GM12878 (cell line): Measurements from ENCODE around the gene FOXP1. TPM values are rescaled to one million over a fixed set of nuclear protein-coding genes. Genes with fewer than 3 reads are reported as not detected.
"Not testable (repeated sequence)": the region's sequence is repeated elsewhere in the genome, so short reads cannot be mapped to it uniquely, and the experiment has no call there.

ENCODE experiments used
- ATAC-seq: fragments of 200-7000 bp; cut with Tn5 transposase; 3 replicates; pipeline ENCODE4 v1.9.1; 2020; ENCODE audit warnings: mild to moderate bottlenecking, moderate library complexity
- BruUV-seq: library from RNA; stranded (reverse); fragments of 400-500 nt; replicated peaks from 2 replicates; lab custom pipeline; 2021; lab: Mats Ljungman, UMichigan
- CTCF ChIA-PET: fragments of 300-600 bp; sonication (Branson Sonifier 250); formaldehyde crosslinking; extraction: SDS; loops from one replicate; lab custom pipeline; 2021; ENCODE audit warnings: inconsistent platforms; lab: Yijun Ruan, JAX
- POLR2A ChIA-PET: fragments of 350-600 bp; formaldehyde crosslinking; extraction: SDS; loops from one replicate; lab custom pipeline; 2021; ENCODE audit warnings: inconsistent platforms; lab: Charles Lee
- RAD21 ChIA-PET: fragments of 300-600 bp; sonication (Branson Sonifier 250); formaldehyde crosslinking; loops from one replicate; lab custom pipeline; 2023; ENCODE audit warnings: antibody characterized with exemption; ENCODE audit not compliant: unreplicated experiment; lab: Charles Lee
- SMC1A ChIA-PET: fragments of 300-600 bp; sonication (Branson Sonifier 250); formaldehyde crosslinking; loops from one replicate; lab custom pipeline; 2023; ENCODE audit not compliant: unreplicated experiment, uncharacterized antibody; lab: Charles Lee
- DNase-seq: peaks from one replicate; pipeline ENCODE4 v3.0.0-alpha.2; 2011; ENCODE audit warnings: low read depth, low spot score
- FAIRE-seq: peaks from 3 replicates; lab custom pipeline; 2011; peaks lifted over from hg19 to GRCh38; lab: Jason Lieb, UNC
- H2AFZ ChIP-seq: 2 replicates; pipeline ENCODE4 v1.6.0; 2011; ENCODE audit warnings: low read depth, low read length, control low read depth; ENCODE audit not compliant: control insufficient read depth
- H3K27ac ChIP-seq: 2 replicates; pipeline ENCODE4 v1.5.1; 2011; ENCODE audit warnings: control low read depth; ENCODE audit not compliant: control insufficient read depth, insufficient read depth
- H3K27me3 ChIP-seq, 2 experiments: replicated peaks in 1 of 2; 2 replicates each; pipeline versions ENCODE4 v1.6.0 to v1.6.1; 2011; ENCODE audit warnings: low read length in 1 of 2; ENCODE audit not compliant: control insufficient read depth in 2 of 2, insufficient read depth in 2 of 2
- H3K36me3 ChIP-seq, 2 experiments: 2 replicates each; pipeline ENCODE4 v1.5.1; 2011; ENCODE audit warnings: low read length in 1 of 2; ENCODE audit not compliant: control insufficient read depth in 2 of 2, insufficient read depth in 2 of 2
- H3K4me1 ChIP-seq: 2 replicates; pipeline ENCODE4 v1.6.1; 2011; ENCODE audit warnings: mild to moderate bottlenecking, low read length, moderate library complexity, mixed read lengths; ENCODE audit not compliant: control insufficient read depth, insufficient read depth
- H3K4me2 ChIP-seq: 2 replicates; pipeline ENCODE4 v1.6.0; 2011; ENCODE audit warnings: control low read depth; ENCODE audit not compliant: control insufficient read depth, insufficient read depth
- H3K4me3 ChIP-seq: fragments of 200-600 bp; sonication (generic); 2 replicates; pipeline ENCODE4 v1.5.1; 2016
- H3K79me2 ChIP-seq: 2 replicates; pipeline ENCODE4 v1.6.0; 2011; ENCODE audit warnings: low read length; ENCODE audit not compliant: control insufficient read depth, insufficient read depth
- H3K9ac ChIP-seq: 2 replicates; pipeline ENCODE4 v1.8.0; 2011; ENCODE audit warnings: low read length, control low read depth, mixed read lengths; ENCODE audit not compliant: control insufficient read depth, insufficient read depth
- H3K9me3 ChIP-seq: replicated peaks from 3 replicates; pipeline ENCODE4 v1.5.1; 2011; ENCODE audit warnings: mild to moderate bottlenecking, low read length; ENCODE audit not compliant: control insufficient read depth, insufficient read depth
- H4K20me1 ChIP-seq: 2 replicates; pipeline ENCODE4 v1.6.0; 2011; ENCODE audit not compliant: control insufficient read depth, insufficient read depth
- CBX3 ChIP-seq: fragments of 200-600 bp; sonication (generic); IDR thresholded peaks from 2 replicates; pipeline ENCODE4 v1.6.1; 2016; ENCODE audit warnings: low read depth, borderline replicate concordance
- EP300 ChIP-seq, 2 experiments: fragments of 150-350 bp in 1 of 2; IDR thresholded peaks; 2 replicates each; pipeline ENCODE4 v1.6.1; 2011 to 2012; ENCODE audit warnings: low read depth in 2 of 2, low read length in 2 of 2, borderline replicate concordance in 1 of 2, improper control_type of control experiment in 1 of 2, inconsistent platforms in 1 of 2; ENCODE audit not compliant: control insufficient read depth in 1 of 2
- FOS ChIP-seq: IDR thresholded peaks from 3 replicates; pipeline ENCODE4 v1.6.1; 2011; ENCODE audit warnings: borderline replicate concordance; ENCODE audit not compliant: insufficient read length; ENCODE audit errors: extremely low read depth
- GABPA ChIP-seq: IDR thresholded peaks from 2 replicates; pipeline ENCODE4 v1.6.1; 2014; ENCODE audit warnings: antibody characterized with exemption, low read depth, mild to moderate bottlenecking, inconsistent platforms
- HDGF ChIP-seq: fragments of 450-650 bp; IDR thresholded peaks from 2 replicates; pipeline ENCODE4 v1.6.1; 2016; ENCODE audit warnings: antibody characterized with exemption
- PAX8 ChIP-seq: fragments of 450-650 bp; IDR thresholded peaks from 2 replicates; pipeline ENCODE4 v1.6.1; 2017; ENCODE audit warnings: mild to moderate bottlenecking, moderate library complexity
- SUPT20H ChIP-seq: IDR thresholded peaks from 2 replicates; pipeline ENCODE4 v1.6.1; 2011; ENCODE audit warnings: low read depth, mild to moderate bottlenecking, low read length, moderate library complexity, borderline replicate concordance; ENCODE audit not compliant: control insufficient read depth
- ZNF24 ChIP-seq: fragments of 450-650 bp; IDR thresholded peaks from 2 replicates; pipeline ENCODE4 v1.6.1; 2017; ENCODE audit warnings: antibody characterized with exemption, mild to moderate bottlenecking
- WGBS: methylation state at CpG from one replicate; pipeline ENCODE4 v1.1.6; 2016; ENCODE audit warnings: low lambda C conversion rate; ENCODE audit not compliant: insufficient replicate concordance, insufficient coverage; ENCODE audit errors: missing lambda C conversion rate; 5-methylcytosine and 5-hydroxymethylcytosine counted together
- in situ Hi-C: fragments of 300-500 bp; cut with MboI; formaldehyde crosslinking; loops from 9 replicates; pipeline ENCODE4 v1.14.3; 2018; ENCODE audit warnings: mixed read lengths
- intact Hi-C: fragments of 100-400 bp; cut with micrococcal nuclease; formaldehyde crosslinking; loops from one replicate; pipeline ENCODE4 v1.14.2; 2022; ENCODE audit not compliant: unreplicated experiment
- polyA plus RNA-seq, 11 experiments: library from polyadenylated mRNA; depleted of rRNA in 4 of 11; unstranded in 6 of 11; stranded (reverse) in 5 of 11; fragments of >200 nt; fragmentation: Nextera tagmentation in 4 of 11; fragmentation: Illumina TruSeq in 1 of 11; extraction: Ambion mirVana in 4 of 11; extraction: Trizol in 1 of 11; gene quantifications; 1 replicate in 1 of 11; 2 replicates in 10 of 11; pipeline versions ENCODE4 v1.2.1 to v1.2.3, GENCODE V29; 2011 to 2016; ENCODE audit warnings: inconsistent platforms in 2 of 11, missing spikeins in 2 of 11, low read depth in 1 of 11
- total RNA-seq, 4 experiments: library from RNA; depleted of rRNA in 3 of 4; stranded (reverse); fragments of >200 nt in 3 of 4; fragmentation: Illumina TruSeq in 1 of 4; extraction: Trizol in 1 of 4; gene quantifications; 2 replicates each; pipeline versions ENCODE4 v1.2.1 to v1.2.3, GENCODE V29; 2013 to 2021

Gene FOXP1
- total and polyA plus RNA-seq, 10 of the 15 experiments (the other 5 are each of a cell fraction or from before 2014, with no cell fraction given) = 0.05 to 1.6 (median 0.20) TPM; not detected in 1

- ChIA-PET POLR2A (no interaction called here), SMC1A (no interaction called here), CTCF (no interaction called here), RAD21 (no interaction called here)
- Histone ChIP-seq H4K20me1 (no peaks in the 10 kb centered on the region), H3K9me3 (no peaks in the 10 kb centered on the region), H3K4me2 (no peak overlapping the region), H3K4me3 (no peak overlapping the region), H3K27ac (no peak overlapping the region), H2AFZ (no peak overlapping the region), H3K36me3 (no peaks in the 10 kb centered on the region), H3K4me1 (no peaks in the 10 kb centered on the region), H3K27me3 (no peaks in the 10 kb centered on the region; a peak in 2 of 4 replicates), H3K9ac (no peak overlapping the region), H3K79me2 (no peaks in the 10 kb centered on the region)
- FAIRE-seq (no peak), ATAC-seq (no peak), DNase-seq (no peak)
- no TSS peak for BruUV-seq
- intact Hi-C loops = no loop called here
- no peak for TF ChIP-seq PAX8
- TF ChIP-seq CBX3 = no peak
- no peak for TF ChIP-seq SUPT20H
- no peak for TF ChIP-seq EP300 (IDR thresholded peaks at IDR 0.05; ENCODE audit: borderline replicate concordance in 1 of 2, control insufficient read depth in 1 of 2, low read depth in 2 of 2, low read length in 2 of 2)
- no peak for TF ChIP-seq HDGF
- no peak for TF ChIP-seq GABPA
- TF ChIP-seq ZNF24 = no peak
- TF ChIP-seq FOS = no peak
- 32% methylated on average over 5 of the region's 5 CpGs for WGBS
- in situ Hi-C loops = no loop called here
These were observed 147.2 kb downstream of the FOXP1 start for GRCh38 chr3:71436337-71436736.

GRCh38 chr3:71435836-71436235 lies 147.7 kb downstream of the FOXP1 start:
- H3K27me3 ChIP-seq, RAD21 ChIA-PET, H3K9ac ChIP-seq, intact Hi-C loops, H2AFZ ChIP-seq, H3K4me2 ChIP-seq, H3K27ac ChIP-seq, CTCF ChIA-PET, H3K4me3 ChIP-seq, SMC1A ChIA-PET, H3K4me1 ChIP-seq, H3K36me3 ChIP-seq, POLR2A ChIA-PET, BruUV-seq, H3K79me2 ChIP-seq, FAIRE-seq, DNase-seq, in situ Hi-C loops, H3K9me3 ChIP-seq, H4K20me1 ChIP-seq, ATAC-seq: not testable (repeated sequence)
- 60% methylated on average over 1 of the region's 7 CpGs for WGBS
